ENCODE results near the gene TBX15.

The TBX15 gene

DNA sequence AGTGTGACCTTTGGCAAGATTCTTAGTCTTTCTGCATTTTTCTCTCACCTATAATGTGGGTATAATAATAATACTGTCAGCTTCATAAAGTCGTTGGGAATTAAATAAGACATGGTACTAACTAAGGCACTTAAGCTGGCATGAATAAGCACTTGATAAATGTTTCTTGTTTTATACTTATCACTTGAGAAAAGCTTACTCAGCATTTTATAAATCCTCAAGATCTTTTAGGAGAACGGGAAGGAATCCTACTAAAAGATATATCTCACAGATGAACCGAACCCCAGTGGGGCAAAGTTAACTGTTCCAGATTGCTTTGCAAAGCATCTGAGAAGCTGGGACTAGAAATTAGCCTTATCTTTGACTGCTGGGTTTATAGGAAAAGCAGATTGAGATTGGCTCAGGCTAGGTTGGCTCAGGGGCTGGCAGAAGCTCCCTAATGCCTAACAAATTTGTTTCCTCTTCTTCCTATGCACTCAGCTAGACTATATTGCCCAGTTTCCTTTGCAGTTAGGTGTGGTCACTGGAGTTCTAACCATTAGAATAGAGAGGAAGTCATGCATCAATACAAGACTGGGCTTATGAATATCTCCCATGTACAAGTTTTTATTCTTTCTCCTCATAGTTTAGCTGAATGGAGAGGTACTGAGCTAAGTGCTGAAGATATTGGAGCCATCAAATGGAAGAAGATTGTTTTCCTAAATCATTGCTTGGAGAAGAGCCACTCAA is 110.3 kb downstream of the TBX15 start:
- Histone ChIP-seq H3K4me3 (ENCODE audit: low read depth, low read length) (no peak overlapping the region), H3K9me3 (ENCODE audit: control insufficient read depth, insufficient read depth, low read length) (no peaks in the 10 kb centered on the region), H3K27ac (ENCODE audit: low read depth, low read length) (no peak overlapping the region), H3K27me3 (ENCODE audit: control insufficient read depth, insufficient read depth, low read length) (no peaks in the 10 kb centered on the region), H3K36me3 (ENCODE audit: control insufficient read depth, insufficient read depth, low read length) (no peaks in the 10 kb centered on the region), H3K9ac (ENCODE audit: low read depth, low read length) (no peak overlapping the region), H3K4me1 (ENCODE audit: control insufficient read depth, insufficient read depth, low read length) (no peaks in the 10 kb centered on the region)

DNA sequence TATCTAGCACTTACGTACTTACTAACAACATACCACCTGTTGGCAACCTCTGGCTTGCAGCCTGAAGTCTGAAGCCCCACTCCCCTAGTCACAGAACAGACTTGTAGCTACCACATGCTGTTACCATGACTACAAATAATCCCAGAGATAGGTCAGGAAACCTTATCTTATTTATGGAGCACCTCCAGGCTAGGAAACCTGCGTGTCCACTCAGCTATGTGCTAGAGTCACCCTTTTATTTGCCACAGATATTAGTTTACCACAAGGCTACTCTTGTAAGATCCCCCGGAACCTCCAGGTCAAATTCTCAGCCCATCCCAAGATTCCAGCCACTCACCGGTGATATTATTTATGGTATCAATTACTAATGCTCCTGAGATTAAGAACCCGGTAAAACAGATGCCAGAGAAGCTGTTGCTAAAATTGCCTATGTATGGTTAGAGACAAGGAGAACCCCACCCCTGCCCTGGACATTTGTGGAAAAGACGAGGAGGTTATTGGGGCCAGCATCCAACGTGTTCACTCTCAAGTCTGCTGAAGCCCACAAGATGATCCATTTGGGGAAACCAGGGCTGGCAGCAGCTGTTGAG is 116.5 kb downstream of the TBX15 start:
- Histone ChIP-seq H3K4me1 (ENCODE audit: control insufficient read depth, insufficient read depth, low read length) (no peaks in the 10 kb centered on the region), H3K9ac (ENCODE audit: low read depth, low read length) (no peak overlapping the region), H3K9me3 (ENCODE audit: control insufficient read depth, insufficient read depth, low read length) (no peaks in the 10 kb centered on the region), H3K27me3 (ENCODE audit: control insufficient read depth, insufficient read depth, low read length) (no peaks in the 10 kb centered on the region), H3K4me3 (ENCODE audit: low read depth, low read length) (no peak overlapping the region), H3K27ac (ENCODE audit: low read depth, low read length) (no peak overlapping the region), H3K36me3 (ENCODE audit: control insufficient read depth, insufficient read depth, low read length) (no peaks in the 10 kb centered on the region)

DNA sequence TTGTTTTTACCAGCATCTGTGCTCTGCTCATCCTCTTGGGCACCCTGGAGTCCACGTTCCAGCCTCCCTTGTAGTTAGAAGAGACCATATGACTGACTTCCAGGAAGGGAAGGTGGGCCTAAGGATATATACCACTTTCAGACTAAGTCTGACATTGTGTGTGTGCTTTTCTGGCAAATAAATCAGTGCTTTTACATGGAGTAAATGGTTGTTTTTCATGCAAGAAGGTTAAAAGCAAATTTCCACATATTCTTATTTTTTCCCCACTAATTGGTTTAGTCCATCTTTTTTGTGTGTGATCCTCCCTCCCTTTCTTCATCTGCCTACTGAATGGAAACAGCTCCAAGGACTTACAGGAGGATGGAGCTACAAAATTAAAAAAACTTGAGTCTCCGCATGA is 119.8 kb downstream of the TBX15 start:
- no peak overlapping the region for H3K27ac ChIP-seq (ENCODE audit: low read depth, low read length)
- H3K36me3 ChIP-seq (ENCODE audit: control insufficient read depth, insufficient read depth, low read length): no peaks in the 10 kb centered on the region
- H3K9me3 ChIP-seq (ENCODE audit: control insufficient read depth, insufficient read depth, low read length): no peaks in the 10 kb centered on the region
- H3K27me3 ChIP-seq (ENCODE audit: control insufficient read depth, insufficient read depth, low read length): no peaks in the 10 kb centered on the region
- H3K4me3 ChIP-seq (ENCODE audit: low read depth, low read length): no peak overlapping the region
- no peaks in the 10 kb centered on the region for H3K4me1 ChIP-seq (ENCODE audit: control insufficient read depth, insufficient read depth, low read length)
- H3K9ac ChIP-seq (ENCODE audit: low read depth, low read length): no peak overlapping the region

DNA sequence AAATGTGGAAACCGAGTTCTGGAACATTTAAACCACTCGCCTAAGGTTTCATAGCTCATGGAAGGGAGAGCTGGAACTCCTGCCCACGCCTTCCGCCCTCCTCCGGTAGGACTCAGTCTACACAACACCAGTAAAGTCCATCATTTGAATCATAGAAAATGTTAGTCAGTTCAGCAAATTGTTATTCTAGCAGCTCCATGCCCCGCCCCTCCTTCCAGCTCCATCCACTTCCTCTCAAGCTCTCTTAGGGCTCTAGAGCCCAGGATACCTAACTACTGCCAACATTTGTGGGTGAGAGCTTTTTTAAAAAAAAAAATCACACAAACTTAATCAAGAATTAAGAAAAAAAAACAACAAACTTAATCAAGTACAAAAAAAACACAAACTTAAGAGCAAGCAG is 121.8 kb downstream of the TBX15 start:
- Histone ChIP-seq H3K36me3 (ENCODE audit: control insufficient read depth, insufficient read depth, low read length) (no peaks in the 10 kb centered on the region), H3K27me3 (ENCODE audit: control insufficient read depth, insufficient read depth, low read length) (no peaks in the 10 kb centered on the region), H3K4me1 (ENCODE audit: control insufficient read depth, insufficient read depth, low read length) (no peaks in the 10 kb centered on the region), H3K27ac (ENCODE audit: low read depth, low read length) (no peak overlapping the region), H3K4me3 (ENCODE audit: low read depth, low read length) (no peak overlapping the region), H3K9me3 (ENCODE audit: control insufficient read depth, insufficient read depth, low read length) (no peaks in the 10 kb centered on the region), H3K9ac (ENCODE audit: low read depth, low read length) (no peak overlapping the region)

DNA sequence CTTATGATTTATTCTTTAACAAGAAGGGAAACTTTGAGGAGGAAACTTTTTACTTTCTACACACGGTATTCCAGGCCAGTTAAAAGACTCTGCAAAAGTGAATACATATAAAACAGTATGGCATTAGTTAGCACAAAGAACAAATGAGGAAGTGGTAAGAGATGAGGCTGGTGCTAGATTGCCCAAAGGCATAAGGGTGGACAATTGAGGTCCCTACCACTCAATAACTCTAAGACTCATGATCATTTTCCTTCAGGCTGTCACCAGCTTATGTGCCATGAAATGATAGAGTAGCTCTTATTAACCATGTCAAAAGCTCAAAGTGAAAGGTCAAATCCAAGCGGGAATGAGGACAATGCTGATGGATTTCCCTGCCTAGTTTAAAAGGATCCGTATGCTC is 124.5 kb downstream of the TBX15 start:
- no peaks in the 10 kb centered on the region for H3K36me3 ChIP-seq (ENCODE audit: control insufficient read depth, insufficient read depth, low read length)
- no peak overlapping the region for H3K9ac ChIP-seq (ENCODE audit: low read depth, low read length)
- H3K4me3 ChIP-seq (ENCODE audit: low read depth, low read length): no peak overlapping the region
- H3K4me1 ChIP-seq (ENCODE audit: control insufficient read depth, insufficient read depth, low read length): no peaks in the 10 kb centered on the region
- no peaks in the 10 kb centered on the region for H3K27me3 ChIP-seq (ENCODE audit: control insufficient read depth, insufficient read depth, low read length)
- no peak overlapping the region for H3K27ac ChIP-seq (ENCODE audit: low read depth, low read length)
- no peaks in the 10 kb centered on the region; the same call in 1 of the 2 replicates for H3K9me3 ChIP-seq (ENCODE audit: control insufficient read depth, insufficient read depth, low read length)

DNA sequence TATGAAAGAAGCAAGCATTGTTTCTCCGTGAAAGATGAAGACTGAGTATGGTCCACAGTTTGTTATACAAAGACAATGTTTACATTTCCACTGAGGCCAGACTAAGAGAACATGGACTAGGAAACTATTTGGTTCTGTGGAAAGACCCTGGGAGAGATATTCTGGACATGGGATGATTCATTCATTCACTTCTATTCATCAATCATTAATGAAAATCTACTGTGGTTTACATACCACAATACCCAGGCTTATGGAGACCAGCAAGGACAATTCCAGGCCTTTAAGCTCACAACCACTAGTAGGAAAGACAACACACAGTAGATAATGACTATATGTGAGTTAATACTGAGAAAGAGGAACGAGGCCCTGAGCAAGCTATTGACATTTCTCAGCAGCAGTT is 125.4 kb downstream of the TBX15 start:
- no peaks in the 10 kb centered on the region for H3K27me3 ChIP-seq (ENCODE audit: control insufficient read depth, insufficient read depth, low read length)
- no peak overlapping the region for H3K9ac ChIP-seq (ENCODE audit: low read depth, low read length)
- no peaks in the 10 kb centered on the region; the same call in 1 of the 2 replicates for H3K9me3 ChIP-seq (ENCODE audit: control insufficient read depth, insufficient read depth, low read length)
- no peaks in the 10 kb centered on the region for H3K4me1 ChIP-seq (ENCODE audit: control insufficient read depth, insufficient read depth, low read length)
- H3K4me3 ChIP-seq (ENCODE audit: low read depth, low read length): no peak overlapping the region
- H3K27ac ChIP-seq (ENCODE audit: low read depth, low read length): no peak overlapping the region
- H3K36me3 ChIP-seq (ENCODE audit: control insufficient read depth, insufficient read depth, low read length): no peaks in the 10 kb centered on the region

DNA sequence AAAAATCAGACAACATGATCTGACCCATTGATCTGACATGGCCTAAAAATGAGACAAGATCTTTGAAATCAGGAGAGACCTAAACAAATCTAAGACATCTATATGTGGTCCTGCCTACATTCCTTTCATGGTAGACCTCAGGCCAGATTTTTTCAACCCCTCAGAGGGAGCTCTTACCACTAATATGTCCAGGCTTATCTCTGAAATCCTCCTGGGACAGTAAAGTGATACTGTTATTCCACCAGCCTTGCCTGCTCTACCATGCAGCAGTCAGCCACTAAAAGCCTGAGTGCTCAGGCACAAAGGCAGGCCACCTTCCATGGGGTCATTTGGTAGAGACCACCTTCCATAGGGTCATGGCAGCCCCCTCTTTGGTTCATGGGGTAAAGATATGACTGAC is 126.9 kb downstream of the TBX15 start:
- Histone ChIP-seq H3K27ac (ENCODE audit: low read depth, low read length) (no peak overlapping the region), H3K36me3 (ENCODE audit: control insufficient read depth, insufficient read depth, low read length) (no peaks in the 10 kb centered on the region), H3K9ac (ENCODE audit: low read depth, low read length) (no peak overlapping the region), H3K27me3 (ENCODE audit: control insufficient read depth, insufficient read depth, low read length) (no peaks in the 10 kb centered on the region), H3K9me3 (ENCODE audit: control insufficient read depth, insufficient read depth, low read length) (no peaks in the 10 kb centered on the region; the same call in 1 of the 2 replicates), H3K4me1 (ENCODE audit: control insufficient read depth, insufficient read depth, low read length) (no peaks in the 10 kb centered on the region), H3K4me3 (ENCODE audit: low read depth, low read length) (no peak overlapping the region)

DNA sequence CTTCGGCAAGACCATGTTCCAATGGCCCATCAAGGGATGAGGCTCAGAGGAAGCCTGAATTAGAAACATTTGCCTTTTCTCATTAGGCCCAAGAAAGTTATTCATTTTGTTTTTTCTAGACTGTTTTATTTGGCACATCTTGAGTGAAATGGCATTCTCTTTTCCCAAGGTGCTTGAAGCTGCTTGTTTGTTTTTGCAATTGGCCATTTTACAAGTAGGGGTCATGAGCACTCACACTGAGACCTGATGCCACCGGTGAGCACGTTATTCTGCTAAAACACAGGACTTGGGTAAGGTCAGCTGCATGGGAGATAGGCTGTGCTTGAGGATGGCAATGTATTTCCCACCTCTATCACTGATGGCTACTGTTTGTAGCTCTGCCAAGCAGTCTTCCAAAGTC is 128.1 kb downstream of the TBX15 start:
- Histone ChIP-seq H3K27ac (ENCODE audit: low read depth, low read length) (no peak overlapping the region), H3K4me1 (ENCODE audit: control insufficient read depth, insufficient read depth, low read length) (no peaks in the 10 kb centered on the region), H3K36me3 (ENCODE audit: control insufficient read depth, insufficient read depth, low read length) (no peaks in the 10 kb centered on the region)

DNA sequence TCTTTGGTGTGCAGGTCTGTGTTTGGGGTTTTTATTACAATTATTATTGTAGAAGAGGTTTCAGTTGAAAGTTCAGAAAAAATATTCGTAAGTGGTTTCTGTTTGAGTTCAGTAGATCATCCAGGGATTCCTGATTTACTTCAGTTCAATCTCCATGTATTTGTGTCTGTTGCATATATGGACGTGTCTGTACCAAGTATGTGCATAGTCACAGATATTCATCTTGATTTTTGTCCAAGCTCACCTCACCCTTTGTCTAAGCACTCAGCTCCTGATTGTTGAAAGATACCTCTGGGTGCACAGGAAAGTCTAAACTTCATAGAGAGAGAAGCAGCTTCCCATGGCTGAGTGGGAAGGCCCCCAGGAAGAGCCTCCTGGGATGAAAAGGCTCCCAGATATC is 141.7 kb downstream of the TBX15 start:
- no peaks in the 10 kb centered on the region for H3K4me1 ChIP-seq (ENCODE audit: control insufficient read depth, insufficient read depth, low read length)
- no peaks in the 10 kb centered on the region for H3K36me3 ChIP-seq (ENCODE audit: control insufficient read depth, insufficient read depth, low read length)
- H3K27me3 ChIP-seq (ENCODE audit: control insufficient read depth, insufficient read depth, low read length): no peaks in the 10 kb centered on the region
- H3K4me3 ChIP-seq (ENCODE audit: low read depth, low read length): no peak overlapping the region
- H3K27ac ChIP-seq (ENCODE audit: low read depth, low read length): no peak overlapping the region
- no peak overlapping the region for H3K9ac ChIP-seq (ENCODE audit: low read depth, low read length)
- no peaks in the 10 kb centered on the region for H3K9me3 ChIP-seq (ENCODE audit: control insufficient read depth, insufficient read depth, low read length)

More for the DNA sequence above, 128.1 kb downstream of the TBX15 start:
- Histone ChIP-seq H3K9me3 (ENCODE audit: control insufficient read depth, insufficient read depth, low read length) (no peaks in the 10 kb centered on the region; the same call in 1 of the 2 replicates), H3K27me3 (ENCODE audit: control insufficient read depth, insufficient read depth, low read length) (no peaks in the 10 kb centered on the region), H3K4me3 (ENCODE audit: low read depth, low read length) (no peak overlapping the region), H3K9ac (ENCODE audit: low read depth, low read length) (no peak overlapping the region)

DNA sequence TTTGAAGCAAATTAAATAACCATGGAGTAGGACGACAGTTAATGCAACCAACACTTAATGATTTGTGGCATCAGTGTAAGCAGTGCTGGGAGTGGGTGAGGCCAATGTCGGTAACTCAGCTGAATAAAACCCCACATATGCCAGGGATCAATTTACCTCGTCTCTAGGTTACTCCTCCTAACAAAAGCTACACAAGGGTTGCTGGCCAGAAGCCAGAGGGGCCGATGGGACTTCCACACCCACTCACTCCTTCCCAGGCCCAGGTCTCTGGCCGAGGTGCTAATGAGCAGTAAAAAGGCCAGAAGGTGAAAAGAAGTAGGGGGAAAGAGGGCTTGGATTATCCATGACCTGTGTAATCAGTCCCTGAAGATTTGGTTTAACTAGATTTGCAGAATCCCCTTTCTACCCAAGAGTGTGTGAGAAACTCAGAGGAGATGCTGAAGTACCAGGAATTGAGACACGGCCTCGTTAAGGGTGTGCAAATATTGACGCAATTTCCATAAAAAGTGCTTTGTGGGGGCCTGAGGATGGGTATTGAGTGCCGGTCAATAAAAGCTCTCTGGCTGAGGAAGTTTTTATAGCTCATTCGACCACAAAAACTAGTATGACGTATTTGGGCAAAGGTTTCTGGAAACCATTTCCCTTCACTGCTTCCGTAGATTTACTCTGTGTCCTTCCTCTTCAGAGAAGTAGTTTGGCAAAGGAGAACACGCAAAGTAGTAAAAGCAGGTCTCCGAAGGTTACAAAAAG is 145.5 kb downstream of the TBX15 start:
- Histone ChIP-seq H3K27me3 (ENCODE audit: control insufficient read depth, insufficient read depth, low read length) (no peaks in the 10 kb centered on the region), H3K36me3 (ENCODE audit: control insufficient read depth, insufficient read depth, low read length) (no peaks in the 10 kb centered on the region), H3K4me1 (ENCODE audit: control insufficient read depth, insufficient read depth, low read length) (no peaks in the 10 kb centered on the region), H3K9ac (ENCODE audit: low read depth, low read length) (no peak overlapping the region), H3K27ac (ENCODE audit: low read depth, low read length) (no peak overlapping the region), H3K4me3 (ENCODE audit: low read depth, low read length) (no peak overlapping the region), H3K9me3 (ENCODE audit: control insufficient read depth, insufficient read depth, low read length) (no peaks in the 10 kb centered on the region)

DNA sequence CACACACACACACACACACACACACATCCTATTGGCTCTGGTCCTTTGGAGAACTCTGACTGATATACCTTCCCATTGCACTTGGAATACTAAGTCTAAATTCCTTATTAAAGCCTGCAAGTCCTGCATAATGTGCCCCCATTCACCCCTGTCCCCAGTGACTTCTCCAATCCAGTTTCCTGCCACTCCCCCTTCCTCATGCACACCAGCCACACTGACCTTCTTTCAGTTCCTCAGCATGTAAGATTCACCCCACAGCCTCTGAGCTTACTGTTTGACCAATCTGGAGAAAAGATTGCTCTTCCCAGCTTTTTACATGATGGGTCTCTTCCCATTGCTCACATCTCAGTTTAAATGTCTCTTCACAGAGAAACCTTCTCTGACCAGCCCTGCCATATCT is 146.6 kb downstream of the TBX15 start:
- Histone ChIP-seq H3K4me3 (ENCODE audit: low read depth, low read length) (no peak overlapping the region), H3K9ac (ENCODE audit: low read depth, low read length) (no peak overlapping the region)

More for the DNA sequence above, 146.6 kb downstream of the TBX15 start:
- Histone ChIP-seq H3K27ac (ENCODE audit: low read depth, low read length) (no peak overlapping the region), H3K27me3 (ENCODE audit: control insufficient read depth, insufficient read depth, low read length) (no peaks in the 10 kb centered on the region), H3K9me3 (ENCODE audit: control insufficient read depth, insufficient read depth, low read length) (no peaks in the 10 kb centered on the region), H3K36me3 (ENCODE audit: control insufficient read depth, insufficient read depth, low read length) (no peaks in the 10 kb centered on the region), H3K4me1 (ENCODE audit: control insufficient read depth, insufficient read depth, low read length) (no peaks in the 10 kb centered on the region)

All from HUES48 (cell line).